Activated CD8-positive, alpha-beta T cell treated with anti-CD3 and anti-CD28 coated beads for 36 hours (primary cell): ENCODE data around the gene ARL2BP. TPM values are rescaled to one million over a fixed set of nuclear protein-coding genes. Genes with fewer than 3 reads are reported as not detected.

Experiments used
- ATAC-seq: fragments of 200-7000 bp; cut with Tn5 transposase; one replicate; pipeline ENCODE4 v1.10.0; 2021; ENCODE audit warnings: mild to moderate bottlenecking, moderate library complexity
- CTCF ChIA-PET: fragments of 350-600 bp; sonication (Branson Sonifier 250); formaldehyde crosslinking; loops from one replicate; lab custom pipeline; 2021; ENCODE audit warnings: antibody characterized with exemption; lab: Charles Lee
- POLR2A ChIA-PET: fragments of 350-600 bp; sonication (Branson Sonifier 250); formaldehyde crosslinking; loops from one replicate; lab custom pipeline; 2021; ENCODE audit warnings: antibody characterized with exemption; lab: Charles Lee
- DNase-seq: peaks from one replicate; pipeline ENCODE4 v3.0.0-alpha.2; 2020
- H3K27ac Mint-ChIP-seq: one replicate; pipeline ENCODE4 v1.8.0; 2021; ENCODE audit warnings: mild to moderate bottlenecking, mixed read lengths
- H3K27me3 Mint-ChIP-seq: one replicate; pipeline ENCODE4 v1.8.0; 2021; ENCODE audit warnings: mixed read lengths
- H3K36me3 Mint-ChIP-seq: one replicate; pipeline ENCODE4 v1.8.0; 2021; ENCODE audit warnings: low read depth, mixed read lengths
- H3K4me1 Mint-ChIP-seq: one replicate; pipeline ENCODE4 v1.8.0; 2021; ENCODE audit warnings: low read depth, mixed read lengths
- H3K4me3 Mint-ChIP-seq: one replicate; pipeline ENCODE4 v1.8.0; 2021; ENCODE audit warnings: mild to moderate bottlenecking, moderate library complexity, mixed read lengths
- H3K9me3 Mint-ChIP-seq: one replicate; pipeline ENCODE4 v1.8.0; 2021; ENCODE audit warnings: mixed read lengths
- intact Hi-C: fragments of 100-400 bp; cut with micrococcal nuclease; formaldehyde crosslinking; loops from one replicate; pipeline ENCODE4 v1.10.0; 2022
- total RNA-seq, 2 experiments: library from RNA; stranded (reverse); gene quantifications; one replicate each; pipeline ENCODE4 v1.2.3, GENCODE V29; 2021
- TF ChIP-seq, protein P1 (sequence below): fragments of 200-600 bp; IDR thresholded peaks from one replicate; pipeline ENCODE4 v1.8.0; 2022; ENCODE audit warnings: antibody characterized with exemption, mild to moderate bottlenecking

The ARL2BP gene
- total RNA-seq, 2 experiments from 2014 or later: 9.4 to 11.0 TPM

DNA sequence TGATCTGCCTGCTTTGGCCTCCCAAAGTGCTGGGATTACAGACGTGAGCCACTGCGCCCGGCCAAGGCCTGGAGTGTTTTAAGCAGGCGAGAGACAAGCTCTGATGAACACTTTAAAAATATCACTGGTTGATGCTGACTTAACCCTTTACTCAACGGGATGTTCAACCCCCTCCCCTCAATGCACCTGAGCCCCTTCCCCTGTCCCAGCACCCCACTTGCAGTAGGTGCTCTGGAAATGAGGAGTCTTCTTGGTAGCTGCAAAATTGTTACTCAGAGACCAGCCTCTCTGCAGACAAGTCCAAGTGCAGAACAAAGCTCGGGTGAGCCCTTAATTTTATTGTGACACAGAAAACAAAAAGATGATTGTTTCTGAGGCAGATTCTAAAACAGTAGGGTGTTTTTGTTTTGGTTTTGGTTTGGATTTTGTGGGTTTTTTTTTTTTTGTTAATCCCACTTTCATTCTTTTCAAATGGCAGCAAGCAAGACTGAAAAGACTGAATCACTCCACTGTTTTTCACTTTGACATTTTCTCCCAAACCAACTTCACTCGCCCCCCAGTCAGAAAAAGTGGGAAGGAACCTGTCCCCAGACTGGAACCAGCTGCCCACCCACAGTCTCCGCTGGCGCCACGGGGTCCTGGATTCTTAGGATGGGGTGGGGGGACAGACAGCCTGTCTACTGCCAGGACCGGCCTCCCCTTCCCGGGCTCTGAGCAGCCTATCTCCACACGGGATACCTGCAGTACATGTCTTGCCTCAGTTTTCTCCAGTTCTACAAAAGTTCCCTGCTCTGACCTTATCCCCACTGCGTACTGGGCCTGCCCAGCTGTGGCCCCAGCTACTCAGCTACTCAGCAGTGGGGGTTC, 44.6 kb downstream of the ARL2BP start:
- no peaks in the 10 kb centered on the region for H3K36me3 Mint-ChIP-seq
- peaks cover 3% of the 10 kb centered on the region for H3K27me3 Mint-ChIP-seq
- TF ChIP-seq, protein P1, sequence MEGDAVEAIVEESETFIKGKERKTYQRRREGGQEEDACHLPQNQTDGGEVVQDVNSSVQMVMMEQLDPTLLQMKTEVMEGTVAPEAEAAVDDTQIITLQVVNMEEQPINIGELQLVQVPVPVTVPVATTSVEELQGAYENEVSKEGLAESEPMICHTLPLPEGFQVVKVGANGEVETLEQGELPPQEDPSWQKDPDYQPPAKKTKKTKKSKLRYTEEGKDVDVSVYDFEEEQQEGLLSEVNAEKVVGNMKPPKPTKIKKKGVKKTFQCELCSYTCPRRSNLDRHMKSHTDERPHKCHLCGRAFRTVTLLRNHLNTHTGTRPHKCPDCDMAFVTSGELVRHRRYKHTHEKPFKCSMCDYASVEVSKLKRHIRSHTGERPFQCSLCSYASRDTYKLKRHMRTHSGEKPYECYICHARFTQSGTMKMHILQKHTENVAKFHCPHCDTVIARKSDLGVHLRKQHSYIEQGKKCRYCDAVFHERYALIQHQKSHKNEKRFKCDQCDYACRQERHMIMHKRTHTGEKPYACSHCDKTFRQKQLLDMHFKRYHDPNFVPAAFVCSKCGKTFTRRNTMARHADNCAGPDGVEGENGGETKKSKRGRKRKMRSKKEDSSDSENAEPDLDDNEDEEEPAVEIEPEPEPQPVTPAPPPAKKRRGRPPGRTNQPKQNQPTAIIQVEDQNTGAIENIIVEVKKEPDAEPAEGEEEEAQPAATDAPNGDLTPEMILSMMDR: no peak
- H3K4me1 Mint-ChIP-seq: peaks cover 13% of the 10 kb centered on the region
- DNase-seq (no peak), ATAC-seq (no peak)
- H3K4me3 Mint-ChIP-seq: no peak overlapping the region
- ChIA-PET POLR2A (interaction anchor here (1.1 to 1.2 kb wide), 2 partner anchors 9 to 11 kb away, joined by 3 read pairs; no protein-coding TSS in a partner anchor), CTCF (interaction anchor here (1.0 to 2.5 kb wide), 3 partner anchors 10 to 105 kb away, joined by 3 to 12 read pairs (median 3); no protein-coding TSS in a partner anchor)
- intact Hi-C loops: loop anchor here (10.0 kb wide), 1 partner anchor 205 kb away; no protein-coding TSS in a partner anchor
- no peaks in the 10 kb centered on the region for H3K9me3 Mint-ChIP-seq
- no peak overlapping the region for H3K27ac Mint-ChIP-seq

DNA sequence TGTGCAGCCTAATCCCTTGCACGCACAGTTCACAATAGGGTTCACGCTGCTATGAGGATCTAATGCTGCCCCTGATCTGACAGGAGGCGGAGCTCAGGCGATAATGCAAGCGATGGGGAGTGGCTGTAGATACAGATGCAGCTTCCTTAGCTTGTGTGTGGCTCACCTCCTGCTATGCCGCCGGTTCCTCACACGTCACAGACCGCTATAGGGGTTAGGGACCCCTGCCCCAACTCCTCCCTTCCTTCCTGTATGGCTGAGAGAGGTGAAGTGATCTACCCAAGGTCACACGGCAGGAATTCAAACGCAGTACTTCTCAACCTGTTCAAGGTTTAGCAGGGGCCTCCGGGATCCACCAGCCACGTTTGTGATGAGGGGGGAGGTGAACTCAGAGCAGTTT, 52.8 kb downstream of the ARL2BP start:
- Mint-ChIP-seq H3K4me1 (peaks cover 8% of the 10 kb centered on the region), H3K27me3 (no peaks in the 10 kb centered on the region), H3K27ac (peak overlapping the region; percentile 80), H3K36me3 (no peaks in the 10 kb centered on the region), H3K9me3 (no peaks in the 10 kb centered on the region), H3K4me3 (peak overlapping the region; percentile 68)
- ATAC-seq: no peak
- CTCF ChIA-PET: interaction anchor here (0.8 to 12.9 kb wide), 4 partner anchors 17 to 164 kb away, joined by 3 to 258 read pairs (median 3); partner anchors contain the start of genes ARL2BP and POLR2C
- peak; percentile 64 for DNase-seq
- TF ChIP-seq, protein P1: no peak
- POLR2A ChIA-PET: no interaction called here
- intact Hi-C loops: loop anchor here (10.0 kb wide), 1 partner anchor 213 kb away; no protein-coding TSS in a partner anchor

DNA sequence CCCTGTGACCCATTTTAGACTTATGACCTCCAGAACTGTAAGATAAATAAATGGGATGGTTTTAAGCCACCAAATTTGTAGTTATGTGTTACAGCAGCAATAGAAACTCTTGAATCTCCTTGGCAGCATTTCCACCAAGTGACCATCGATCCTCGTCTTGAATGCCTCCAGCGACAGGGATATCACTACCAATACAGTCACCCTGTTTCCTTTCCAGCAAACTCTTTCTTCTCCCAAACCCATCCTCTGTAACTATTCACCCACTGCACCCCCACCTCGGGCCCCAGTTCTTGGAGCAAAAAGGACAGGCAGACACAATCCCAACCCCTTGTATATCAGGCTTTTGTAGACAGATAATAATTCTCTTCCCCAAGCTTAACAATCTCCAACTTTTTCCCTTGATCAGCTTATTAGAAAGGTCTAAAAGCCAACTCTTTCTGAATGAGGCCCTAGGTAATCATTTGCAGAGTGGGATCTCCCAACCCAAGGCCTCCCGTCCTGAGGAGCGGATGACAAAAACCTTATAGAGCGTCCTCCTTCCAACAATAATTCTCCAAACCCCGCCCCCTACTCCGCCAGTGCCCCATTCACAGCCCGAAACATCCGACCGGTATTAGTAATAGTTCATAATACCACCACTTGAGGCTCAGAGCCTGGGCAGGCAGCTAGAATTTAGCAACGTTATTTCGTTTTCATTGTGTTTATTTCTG, 54.1 kb downstream of the ARL2BP start:
- no peak overlapping the region for H3K4me3 Mint-ChIP-seq
- DNase-seq: peak; percentile 60
- no peaks in the 10 kb centered on the region for H3K27me3 Mint-ChIP-seq
- ChIA-PET POLR2A (interaction anchor here (0.6 to 3.6 kb wide), 4 partner anchors 9 to 148 kb away, joined by 3 to 31 read pairs (median 4); partner anchors contain the start of genes CIAPIN1 and COQ9), CTCF (interaction anchor here (0.6 to 12.9 kb wide), 10 partner anchors 9 to 238 kb away, joined by 3 to 258 read pairs (median 4); partner anchors contain the start of gene ARL2BP)
- H3K27ac Mint-ChIP-seq: no peak overlapping the region
- TF ChIP-seq, protein P1: peak; percentile 40
- H3K4me1 Mint-ChIP-seq: peaks cover 11% of the 10 kb centered on the region
- no peaks in the 10 kb centered on the region for H3K9me3 Mint-ChIP-seq
- peak; percentile 3 for ATAC-seq
- H3K36me3 Mint-ChIP-seq: no peaks in the 10 kb centered on the region
- intact Hi-C loops: loop anchor here (10.0 kb wide), 1 partner anchor 214 kb away; no protein-coding TSS in a partner anchor

DNA sequence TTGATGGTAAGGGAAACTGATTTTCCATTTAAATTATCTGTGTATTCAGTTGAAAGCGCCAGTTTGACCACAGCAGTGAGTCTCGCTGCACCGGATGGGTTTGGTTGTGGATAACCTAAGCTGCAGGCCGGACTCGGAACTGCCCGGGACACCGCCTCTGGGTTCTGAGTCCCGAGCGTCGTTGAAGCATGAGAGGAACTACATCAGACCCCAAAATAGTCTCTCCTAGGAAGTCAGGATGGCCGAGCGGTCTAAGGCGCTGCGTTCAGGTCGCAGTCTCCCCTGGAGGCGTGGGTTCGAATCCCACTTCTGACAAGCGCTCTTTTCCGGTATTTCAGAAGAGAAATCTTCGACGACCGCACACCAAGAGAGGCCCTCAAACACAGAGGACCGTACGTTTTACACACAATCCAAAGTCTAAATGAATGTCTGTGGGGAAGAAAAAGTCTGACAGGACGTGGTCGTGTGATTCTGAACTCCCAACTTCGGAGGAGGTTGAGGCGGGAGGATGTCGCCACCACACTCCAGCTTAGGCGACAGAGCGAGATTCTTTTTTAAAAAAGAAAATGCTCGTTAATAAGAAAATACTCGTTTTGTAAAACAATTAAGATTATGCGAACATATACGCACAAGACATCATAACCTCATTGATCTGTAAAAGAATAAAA, 54.8 kb downstream of the ARL2BP start:
- H3K4me3 Mint-ChIP-seq: no peak overlapping the region
- no peaks in the 10 kb centered on the region for H3K36me3 Mint-ChIP-seq
- H3K27me3 Mint-ChIP-seq: no peaks in the 10 kb centered on the region
- no peak overlapping the region for H3K27ac Mint-ChIP-seq
- DNase-seq (peak; percentile 94), ATAC-seq (peak; percentile 68)
- intact Hi-C loops: loop anchor here (1.0 to 10.0 kb wide), 3 partner anchors 117 to 215 kb away; no protein-coding TSS in a partner anchor
- ChIA-PET CTCF (interaction anchor here (0.6 to 12.9 kb wide), 32 partner anchors 8 to 242 kb away, joined by 3 to 258 read pairs (median 4); partner anchors contain the start of genes ADGRG5, ARL2BP, CCL17 and CIAPIN1), POLR2A (interaction anchor here (0.7 to 3.6 kb wide), 9 partner anchors 10 to 253 kb away, joined by 3 to 31 read pairs (median 4); partner anchors contain the start of genes ARL2BP, CIAPIN1 and COQ9)
- TF ChIP-seq, protein P1: no peak
- H3K4me1 Mint-ChIP-seq: peaks cover 14% of the 10 kb centered on the region
- no peaks in the 10 kb centered on the region for H3K9me3 Mint-ChIP-seq
